ENCODE measurements around the gene SLC37A1.

Gene SLC37A1

GRCh38 chr21:42480736-42481135, 32.9 kb upstream of the SLC37A1 start:
- no peak for DNase-seq

DNA sequence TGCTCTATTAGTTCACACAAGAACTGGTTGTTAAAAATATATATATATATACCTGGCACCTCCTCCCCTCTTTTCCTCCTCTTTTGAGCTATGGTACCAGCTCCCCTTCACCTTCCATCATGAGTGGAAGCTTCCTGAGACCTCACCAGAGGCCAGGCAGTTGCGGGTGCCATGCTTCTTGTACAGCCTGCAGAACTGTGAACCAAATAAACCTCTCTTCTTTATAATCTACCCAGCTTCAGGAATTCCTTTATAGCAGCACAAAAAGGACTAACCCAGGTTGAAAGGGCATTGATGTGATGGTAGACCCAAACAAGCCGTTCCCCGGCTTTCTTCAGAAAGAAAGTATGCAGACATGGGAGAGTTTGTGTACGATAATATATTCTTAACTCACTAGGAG, 32.5 kb upstream of the SLC37A1 start:
- DNase-seq: no peak

DNA sequence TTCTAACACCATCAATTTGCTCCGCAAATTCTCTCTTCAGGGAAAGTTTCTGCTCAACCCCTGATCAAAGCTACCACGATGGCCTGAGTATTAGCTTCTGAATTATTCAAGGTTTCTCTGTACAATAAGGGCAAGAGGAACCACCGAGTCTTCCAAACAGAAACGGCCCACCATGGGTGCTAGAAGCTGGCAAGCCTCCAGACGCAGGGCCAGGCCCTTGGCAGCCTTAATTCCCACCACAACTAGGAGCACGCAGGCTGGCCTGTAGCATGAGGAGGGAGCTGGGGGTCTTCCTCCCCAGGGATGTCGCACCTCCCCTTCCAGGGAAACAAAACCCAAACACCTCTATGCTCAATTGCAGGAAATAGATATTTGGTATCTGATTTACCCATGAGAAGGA, 28.7 kb upstream of the SLC37A1 start:
- no peak for DNase-seq

GRCh38 chr21:42486072-42486471, 27.6 kb upstream of the SLC37A1 start:
- no peak for DNase-seq

- no peak for DNase-seq
These were observed 27.1 kb upstream of the SLC37A1 start for GRCh38 chr21:42486531-42486930.

- DNase-seq: no peak
These were observed 24.6 kb upstream of the SLC37A1 start for GRCh38 chr21:42489006-42489563.

- DNase-seq: no peak
These were observed 23.7 kb upstream of the SLC37A1 start for GRCh38 chr21:42489991-42490390.

DNA sequence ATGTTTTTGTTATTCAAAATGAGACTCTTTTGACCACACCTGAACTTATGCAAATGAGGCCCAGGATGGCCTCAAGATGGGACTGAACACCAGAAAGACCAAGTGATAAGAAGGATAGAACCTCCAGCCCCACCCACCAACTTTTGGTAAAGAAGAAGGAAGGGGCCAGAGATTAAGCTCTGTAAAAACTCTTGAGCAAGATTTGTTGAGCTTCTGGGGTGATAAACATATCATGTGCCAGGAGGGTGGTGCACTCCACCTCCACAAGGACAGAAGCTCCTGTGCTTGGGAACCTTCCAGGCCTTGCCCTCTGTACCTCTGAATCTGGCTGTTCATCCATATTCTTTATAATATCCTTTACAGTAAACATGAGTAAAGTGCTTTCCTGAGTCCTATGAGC, 22.9 kb upstream of the SLC37A1 start:
- no peak for DNase-seq

DNA sequence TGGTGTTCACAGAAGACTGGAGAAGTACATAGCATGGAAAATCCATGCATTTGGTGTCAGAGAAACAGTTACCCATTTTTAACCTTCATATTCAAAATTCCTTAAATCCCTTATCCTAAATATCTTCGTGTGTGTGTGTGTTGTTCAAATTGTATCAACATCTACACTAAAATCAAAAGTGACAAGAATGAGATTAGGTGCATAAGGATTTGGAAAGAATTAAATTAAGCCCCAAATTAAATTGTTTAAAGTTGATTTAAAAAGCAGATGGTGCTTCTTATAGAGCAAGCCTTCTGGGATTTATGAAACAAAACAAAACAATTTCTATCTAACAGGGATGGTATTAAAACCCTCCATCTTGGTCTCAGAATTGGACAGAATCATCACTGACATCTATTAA, 22.3 kb upstream of the SLC37A1 start:
- no peak for DNase-seq

GRCh38 chr21:42492201-42492600, 21.5 kb upstream of the SLC37A1 start:
- DNase-seq: no peak

DNA sequence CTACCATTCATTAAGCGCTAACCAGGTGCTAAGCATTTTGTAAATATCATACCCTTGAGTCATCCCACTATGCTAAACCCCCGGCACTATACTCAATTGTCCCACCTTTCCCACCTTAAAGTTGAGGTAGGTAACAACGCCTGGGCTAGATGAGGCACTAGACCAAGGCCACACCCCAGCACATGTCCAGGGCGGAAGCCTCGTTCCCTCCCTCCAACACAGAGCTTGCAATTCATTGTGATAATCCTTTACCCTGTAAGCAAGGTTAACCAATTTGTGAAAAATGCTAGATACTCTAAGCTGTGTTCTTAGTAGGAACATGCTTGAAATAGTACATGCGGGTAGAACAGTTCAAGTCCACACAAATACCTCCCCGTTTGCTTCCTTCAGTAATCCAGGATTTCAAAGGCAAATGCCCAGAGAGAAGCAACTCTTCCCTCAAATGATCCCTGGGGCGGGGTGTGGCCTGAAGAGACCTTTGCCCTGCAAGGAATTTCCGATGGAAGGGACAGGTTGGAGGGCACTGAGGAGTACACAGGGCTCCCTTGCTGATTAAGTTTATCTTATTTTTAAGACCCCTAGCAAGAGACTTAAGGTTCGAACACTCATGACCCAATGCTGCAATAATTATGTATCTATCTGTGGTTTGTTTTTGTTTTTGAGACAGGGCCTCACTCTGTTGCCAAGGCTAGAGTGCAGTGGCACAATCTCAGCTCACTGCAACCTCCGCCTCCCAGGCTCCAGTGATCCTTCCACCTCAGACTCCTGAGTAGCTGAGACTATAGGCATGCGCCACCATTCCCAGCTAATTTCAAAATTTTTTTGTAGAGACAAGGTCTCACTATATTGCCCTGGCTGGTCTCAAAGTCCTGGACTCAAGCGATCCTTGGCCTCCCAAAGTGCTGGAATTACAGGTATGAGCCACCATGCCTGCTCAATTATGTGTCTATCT, 20.3 kb upstream of the SLC37A1 start:
- DNase-seq: no peak

DNA sequence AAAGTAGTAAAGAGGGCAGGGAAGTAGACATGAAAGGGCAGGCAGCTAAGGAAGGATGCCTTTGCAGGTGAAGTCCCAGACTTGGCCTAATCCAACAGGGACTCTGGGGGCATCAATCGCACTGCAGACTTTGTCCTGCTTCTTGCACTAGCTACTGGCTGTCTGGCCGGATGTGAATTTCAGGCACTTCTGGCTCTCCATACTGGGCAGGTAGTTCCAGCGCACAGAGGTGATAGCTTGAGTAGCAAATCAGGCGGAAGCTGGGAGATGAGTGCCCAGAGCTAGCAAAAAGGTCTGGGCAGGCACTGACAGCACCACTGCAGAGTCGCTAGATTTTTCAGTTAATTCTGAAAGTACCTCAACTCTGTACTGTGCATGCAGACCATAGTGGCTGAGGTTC, 18.6 kb upstream of the SLC37A1 start:
- no peak for DNase-seq

GRCh38 chr21:42495765-42496119, 17.9 kb upstream of the SLC37A1 start:
- DNase-seq: no peak

DNA sequence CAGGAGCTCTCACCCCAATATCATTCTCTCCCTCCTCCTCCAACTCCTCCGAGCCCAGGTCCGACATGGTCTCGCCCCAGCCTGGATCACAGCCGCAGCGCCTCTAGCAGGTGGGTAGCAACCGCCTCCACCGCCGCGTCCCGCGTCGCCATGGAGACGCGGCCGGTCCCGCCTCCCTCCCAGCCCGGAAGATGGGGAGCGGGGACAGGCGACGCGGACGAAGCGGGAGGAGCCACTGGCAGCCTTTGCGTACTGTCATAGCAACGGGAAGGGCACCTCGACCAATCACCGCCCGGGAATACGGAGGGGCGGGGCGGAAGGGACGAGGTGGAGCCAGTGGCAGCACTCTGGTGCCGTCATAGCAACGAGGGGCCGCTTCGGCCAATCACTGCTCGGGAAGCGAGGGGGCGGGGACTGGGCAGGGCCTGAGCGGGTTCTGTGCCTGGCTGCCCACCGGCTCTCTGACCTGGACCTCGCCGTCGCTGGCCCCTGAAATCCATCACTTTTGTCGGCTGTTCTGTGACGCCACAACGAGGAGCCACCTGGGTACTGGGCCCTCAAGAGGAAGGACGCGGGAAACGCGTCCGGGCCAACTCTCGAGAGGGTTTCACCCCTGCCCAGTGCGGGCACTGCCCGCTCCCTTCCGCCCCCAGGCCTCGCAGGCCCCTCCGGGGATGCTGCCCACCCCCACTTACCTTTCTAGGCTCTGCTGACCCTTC, 17.4 kb upstream of the SLC37A1 start, which contains the start of gene RSPH1:
Gene RSPH1 (minus strand): TSS at position 105 of the 719 bp plus-strand sequence. CDS start 38 bp downstream, at position 67.
- DNase-seq: peak; percentile 99

DNA sequence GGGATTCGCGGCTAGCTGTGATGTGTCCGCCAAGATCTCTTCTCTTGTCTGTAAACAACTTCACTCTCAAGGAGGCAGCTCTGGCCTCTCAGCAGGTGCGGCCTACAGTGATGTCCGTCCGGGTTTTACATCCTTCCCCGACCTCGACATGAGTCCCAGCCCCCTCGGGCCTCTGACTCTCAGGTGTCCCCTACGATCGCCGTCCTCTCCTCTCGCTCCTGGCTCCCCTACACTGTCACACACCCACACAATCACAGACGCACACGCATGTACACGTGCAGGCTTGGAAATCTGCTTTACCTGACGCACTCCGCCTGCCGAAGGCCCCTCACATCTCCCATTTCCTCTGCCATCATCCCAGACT, 16.8 kb upstream of the SLC37A1 start:
- DNase-seq: no peak

GRCh38 chr21:42498012-42498411, 15.6 kb upstream of the SLC37A1 start:
- DNase-seq: no peak

GRCh38 chr21:42499444-42500112, 14.1 kb upstream of the SLC37A1 start:
- no peak for DNase-seq

DNA sequence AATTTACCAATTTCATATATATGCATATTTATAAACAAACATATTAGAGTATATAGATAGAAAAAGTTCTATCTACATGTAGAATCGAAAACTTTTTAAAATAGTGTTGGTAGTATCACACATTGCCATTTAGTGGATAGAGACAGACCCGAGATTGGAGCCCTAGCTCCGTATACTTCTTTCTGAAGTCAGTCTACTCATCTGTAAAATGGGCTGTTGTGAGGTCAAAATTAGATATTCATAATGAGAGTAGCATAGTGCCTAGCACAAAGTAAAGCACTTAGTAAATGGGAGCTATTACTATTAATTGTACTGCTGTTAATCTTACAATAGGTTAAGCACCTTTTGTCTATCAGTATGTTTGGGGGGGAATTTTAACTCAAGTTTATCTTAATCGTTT, 13.4 kb upstream of the SLC37A1 start:
- no peak for DNase-seq

DNA sequence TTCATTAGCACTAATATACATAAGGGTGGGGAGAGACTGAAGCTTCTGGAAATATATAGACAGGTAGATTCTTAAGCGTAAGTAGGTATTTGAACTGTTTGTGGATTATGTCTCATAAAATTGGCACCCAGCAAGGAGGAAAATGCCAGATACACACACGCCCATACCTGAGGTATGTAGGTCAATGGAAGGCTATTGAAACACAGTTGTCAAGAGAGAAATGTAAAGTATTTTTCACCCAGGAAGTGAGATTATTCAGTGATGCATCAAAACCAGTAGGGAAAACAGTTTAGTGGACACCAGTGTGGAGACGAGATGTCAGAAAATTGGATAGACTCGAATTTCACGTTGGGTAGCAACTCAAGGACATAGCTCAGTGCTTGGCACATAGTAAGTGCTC, 12.9 kb upstream of the SLC37A1 start:
- no peak for DNase-seq

DNA sequence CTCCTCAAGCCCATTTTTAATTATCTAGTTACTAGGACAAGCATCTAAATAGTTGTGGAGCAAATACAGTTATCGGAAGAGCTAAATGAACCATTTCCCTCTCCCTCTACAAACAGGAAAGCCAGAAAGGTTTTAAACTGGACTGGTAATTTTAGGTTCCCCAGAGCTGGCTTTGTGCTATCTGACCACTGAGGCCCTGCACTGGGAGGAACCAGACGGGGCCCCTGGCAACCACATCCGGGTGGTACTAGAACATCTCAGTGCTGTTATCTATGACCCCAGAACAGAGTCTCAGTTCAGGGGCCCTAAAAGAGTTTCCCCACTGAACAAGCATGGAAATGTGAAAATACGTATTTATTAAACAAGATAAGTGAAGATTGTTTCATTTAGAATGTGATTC, 9.9 kb upstream of the SLC37A1 start:
- no peak for DNase-seq

DNA sequence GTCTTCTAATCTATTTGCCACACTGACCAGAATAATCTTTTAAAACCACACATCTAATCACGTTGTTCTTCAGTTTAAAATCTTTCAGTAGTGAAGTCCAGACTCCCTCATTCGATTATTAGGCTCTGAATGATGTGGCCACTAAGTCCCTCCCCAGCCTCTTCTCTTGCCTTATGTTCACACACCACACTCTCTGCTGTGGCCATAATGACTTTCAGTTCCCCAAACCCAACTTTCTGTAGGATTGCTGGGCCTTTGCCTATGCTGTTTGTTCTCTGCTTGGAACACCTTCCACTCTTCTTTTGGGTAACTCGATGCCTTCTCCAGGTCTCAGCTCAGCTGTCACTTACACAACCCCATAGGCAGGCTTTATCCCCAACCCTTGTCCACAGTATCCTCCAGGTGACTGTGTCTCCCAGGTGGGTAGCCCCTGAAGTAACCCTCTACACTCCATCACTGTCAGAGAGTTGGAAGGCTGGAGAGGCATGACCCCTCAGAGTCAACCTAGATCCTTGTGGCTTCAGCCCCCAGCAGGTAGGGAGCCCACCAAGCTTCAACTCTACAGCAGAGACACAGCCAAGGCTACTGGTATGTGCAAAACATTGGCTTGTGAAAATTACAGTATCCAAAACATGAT, 8.4 kb upstream of the SLC37A1 start:
- DNase-seq: no peak

DNA sequence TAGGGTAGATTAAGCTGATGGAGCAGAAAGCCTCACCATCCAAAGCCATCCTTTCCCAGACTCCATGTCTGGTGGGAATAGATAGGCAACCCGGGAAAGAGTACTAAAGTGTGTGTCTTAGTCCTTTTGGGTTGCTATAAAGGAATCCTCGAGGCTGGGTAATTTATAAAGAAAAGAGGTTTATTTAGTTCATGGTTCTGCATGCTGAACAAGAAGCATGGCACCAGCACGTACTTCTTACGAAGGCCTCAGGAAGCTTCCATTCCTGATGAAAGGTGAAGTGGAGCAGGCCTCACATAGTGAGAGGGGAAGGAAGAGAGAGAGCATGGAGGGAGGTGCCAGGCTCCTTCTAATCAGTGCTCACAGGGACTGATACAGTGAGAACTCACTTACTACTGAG, 6.2 kb upstream of the SLC37A1 start:
- no peak for DNase-seq

DNA sequence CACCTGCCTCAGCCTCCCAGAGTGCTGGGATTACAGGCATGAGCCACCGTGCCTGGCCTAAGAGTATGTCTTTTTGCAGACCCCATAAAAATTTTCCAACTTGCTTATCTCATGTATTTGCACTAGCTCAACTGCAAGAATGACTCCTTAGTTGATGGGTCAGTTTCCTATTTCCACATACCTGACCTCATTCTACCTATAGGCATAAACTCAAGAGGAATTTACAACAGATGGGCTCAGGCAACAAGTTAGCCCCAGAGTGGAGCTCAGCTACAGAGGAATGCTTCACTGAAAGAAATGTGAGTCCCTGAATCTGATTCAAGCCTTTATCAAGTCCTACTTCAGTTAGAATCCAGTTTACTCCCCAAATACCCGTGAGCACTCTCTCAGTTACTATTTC, 5.3 kb upstream of the SLC37A1 start:
- DNase-seq: no peak
